Epidermal melanocyte (primary cell): ENCODE measurements around the gene MARK4.
A peak's percentile ranks its signal among the peaks of the same experiment; 100 is the strongest.
"Not testable (repeated sequence)": the region's sequence is repeated elsewhere in the genome, so short reads cannot be mapped to it uniquely, and the experiment has no call there.

Experiments
- DNase-seq: peaks from one replicate; pipeline ENCODE4 v3.0.0; 2011; ENCODE audit warnings: low spot score; ENCODE audit not compliant: insufficient read length

Gene MARK4

DNA sequence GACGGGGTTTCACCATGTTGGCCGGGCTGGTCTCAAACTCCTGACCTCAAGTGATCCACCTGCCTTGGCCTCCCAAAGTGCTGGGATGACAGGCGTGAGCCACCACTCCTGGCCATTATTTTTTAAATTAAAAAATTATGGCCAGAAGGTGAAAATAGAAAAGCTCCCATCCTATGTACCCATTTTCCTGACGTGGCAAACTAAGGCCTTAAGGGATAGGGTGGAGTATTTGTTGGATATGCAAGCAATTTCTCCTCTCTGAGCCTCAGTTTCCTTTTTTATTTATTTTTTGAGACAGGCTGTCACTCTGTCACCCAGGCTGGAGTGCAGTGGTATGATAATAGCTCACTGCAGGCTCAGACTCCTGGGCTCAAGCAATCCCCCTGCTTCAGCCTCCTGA lies 83.8 kb downstream of the MARK4 start:
- DNase-seq: not testable (repeated sequence)

DNA sequence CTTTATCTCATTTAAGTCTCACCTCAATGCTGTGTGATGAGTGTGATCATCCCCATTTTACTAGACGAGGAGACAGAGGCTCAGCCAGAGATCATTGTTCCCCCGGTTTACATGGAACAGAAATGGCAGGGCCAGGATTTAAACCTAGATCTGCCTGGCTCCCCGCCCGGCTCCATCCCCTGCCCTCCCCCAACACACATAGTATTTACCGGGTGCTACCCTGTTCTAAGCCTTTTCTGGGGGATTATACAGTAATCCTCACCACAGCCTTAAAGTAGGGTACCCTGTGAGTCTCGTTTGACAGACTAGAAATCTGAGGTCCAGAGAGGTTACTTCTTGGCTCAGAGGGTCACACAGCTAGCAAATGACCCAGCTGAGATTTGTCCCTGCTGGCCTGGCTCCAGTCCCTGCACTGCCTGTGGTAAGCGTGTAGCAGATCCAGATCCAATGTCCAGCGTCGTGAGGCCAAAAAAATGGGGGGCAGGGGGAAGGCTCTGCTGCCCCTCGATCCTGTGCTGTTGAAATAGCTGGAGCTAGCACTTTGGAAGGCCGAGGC lies 85.7 kb downstream of the MARK4 start:
- DNase-seq: no peak

DNA sequence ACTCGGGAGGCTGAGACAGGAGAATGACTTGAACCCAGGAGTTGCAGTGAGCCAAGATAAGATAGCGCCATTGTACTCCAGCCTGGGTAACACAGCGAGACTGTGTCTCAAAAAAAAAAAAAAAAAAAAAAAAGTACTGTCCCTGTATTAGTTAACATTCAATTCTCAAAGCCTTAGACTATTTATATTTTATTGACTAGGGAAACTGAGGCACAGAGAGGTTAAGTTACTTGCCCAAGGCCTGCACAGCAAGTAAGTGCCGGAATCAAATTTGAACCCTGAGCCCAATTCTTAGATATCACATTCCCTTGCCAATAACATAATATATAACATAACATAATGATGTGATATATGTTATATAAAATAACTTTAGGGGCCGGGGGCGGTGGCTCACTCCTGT lies 88.6 kb downstream of the MARK4 start:
- no peak for DNase-seq

DNA sequence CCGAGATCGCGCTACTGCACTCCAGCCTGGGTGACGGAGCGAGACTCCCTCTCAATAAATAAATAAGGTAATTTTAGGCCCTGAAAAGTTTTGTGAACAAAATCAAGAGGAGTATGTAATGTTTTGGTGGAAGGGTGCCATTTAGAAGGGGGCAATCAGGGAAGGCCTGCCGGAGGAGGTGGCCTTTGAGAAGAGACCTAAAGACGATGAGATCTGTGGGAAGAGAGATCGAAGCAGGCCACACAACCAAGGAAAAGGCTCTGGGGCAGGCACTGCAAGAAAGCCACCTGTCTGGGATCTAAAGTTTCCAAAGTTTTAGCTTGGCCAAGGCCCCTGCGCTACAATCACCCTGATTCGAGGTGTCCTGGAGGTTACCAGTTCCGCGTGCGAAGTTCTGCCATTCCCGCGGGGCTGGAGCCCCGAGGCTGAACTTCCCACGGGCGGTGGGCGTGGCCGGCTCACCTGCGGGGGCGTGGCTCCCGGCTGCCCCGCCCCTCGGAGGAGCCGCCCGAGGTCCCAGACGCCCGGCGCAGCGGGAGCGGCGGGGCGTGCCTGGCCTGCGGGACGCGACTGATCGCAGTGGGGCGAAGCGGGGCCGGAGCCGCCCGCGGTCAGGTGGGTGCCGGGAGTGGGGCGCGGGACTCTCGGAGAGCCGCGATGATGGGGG lies 89.3 kb downstream of the MARK4 start, which contains the start of gene KLC3:
Gene KLC3 (plus strand): TSS at position 519 of the 667 bp plus-strand sequence. CDS start 4,792 bp downstream, outside the sequence.
- DNase-seq: no peak

- no peak for DNase-seq
These were observed 89.9 kb downstream of the MARK4 start for GRCh38 chr19:45340899-45341453.

- no peak for DNase-seq
These were observed 91.8 kb downstream of the MARK4 start for GRCh38 chr19:45342911-45343310.

DNA sequence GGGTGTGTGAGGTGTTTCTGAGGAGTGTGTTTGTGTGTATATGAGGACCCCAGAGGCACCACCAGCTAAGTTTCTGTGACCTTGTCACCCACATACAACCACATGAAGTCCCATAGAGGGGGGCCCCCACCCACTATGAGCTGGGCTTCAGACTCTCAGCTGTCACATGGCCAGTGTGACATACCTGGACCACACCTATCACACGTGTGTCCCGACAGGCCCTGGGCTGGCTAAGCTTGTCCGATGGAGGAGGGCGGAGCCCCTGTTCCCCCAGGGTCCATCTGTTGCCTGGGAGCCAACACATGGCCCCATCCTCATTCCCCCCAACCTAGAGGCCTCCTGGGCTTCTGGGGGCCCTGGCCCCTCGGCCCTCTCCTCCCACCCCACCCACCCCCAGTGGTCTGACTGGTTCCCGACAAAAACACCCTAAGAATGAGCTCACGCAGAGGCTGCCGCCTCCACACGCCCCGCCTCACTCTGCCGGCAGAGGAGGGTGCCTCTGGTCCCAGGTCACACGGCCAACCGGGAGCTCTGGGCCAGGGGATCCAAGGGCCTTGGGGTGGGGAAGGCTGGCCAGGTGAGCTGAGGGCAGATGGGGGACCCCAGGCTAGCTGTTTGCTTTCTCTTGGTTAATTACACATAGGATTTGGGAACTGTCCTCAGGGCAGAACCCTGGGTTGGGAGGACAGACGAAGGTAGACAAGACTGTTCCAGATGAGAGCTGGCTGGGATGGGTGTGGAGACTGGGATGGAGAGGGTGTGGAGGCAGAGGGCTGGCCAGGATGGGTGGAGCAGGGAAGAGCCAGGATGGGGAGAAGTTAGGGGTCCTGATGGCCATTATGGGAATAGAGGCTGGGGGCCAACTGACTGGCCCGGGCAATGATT lies 93.8 kb downstream of the MARK4 start:
- no peak for DNase-seq

GRCh38 chr19:45345506-45345860 lies 94.4 kb downstream of the MARK4 start:
- DNase-seq: no peak

- DNase-seq: no peak
These were observed 95.4 kb downstream of the MARK4 start for GRCh38 chr19:45346449-45346848.

DNA sequence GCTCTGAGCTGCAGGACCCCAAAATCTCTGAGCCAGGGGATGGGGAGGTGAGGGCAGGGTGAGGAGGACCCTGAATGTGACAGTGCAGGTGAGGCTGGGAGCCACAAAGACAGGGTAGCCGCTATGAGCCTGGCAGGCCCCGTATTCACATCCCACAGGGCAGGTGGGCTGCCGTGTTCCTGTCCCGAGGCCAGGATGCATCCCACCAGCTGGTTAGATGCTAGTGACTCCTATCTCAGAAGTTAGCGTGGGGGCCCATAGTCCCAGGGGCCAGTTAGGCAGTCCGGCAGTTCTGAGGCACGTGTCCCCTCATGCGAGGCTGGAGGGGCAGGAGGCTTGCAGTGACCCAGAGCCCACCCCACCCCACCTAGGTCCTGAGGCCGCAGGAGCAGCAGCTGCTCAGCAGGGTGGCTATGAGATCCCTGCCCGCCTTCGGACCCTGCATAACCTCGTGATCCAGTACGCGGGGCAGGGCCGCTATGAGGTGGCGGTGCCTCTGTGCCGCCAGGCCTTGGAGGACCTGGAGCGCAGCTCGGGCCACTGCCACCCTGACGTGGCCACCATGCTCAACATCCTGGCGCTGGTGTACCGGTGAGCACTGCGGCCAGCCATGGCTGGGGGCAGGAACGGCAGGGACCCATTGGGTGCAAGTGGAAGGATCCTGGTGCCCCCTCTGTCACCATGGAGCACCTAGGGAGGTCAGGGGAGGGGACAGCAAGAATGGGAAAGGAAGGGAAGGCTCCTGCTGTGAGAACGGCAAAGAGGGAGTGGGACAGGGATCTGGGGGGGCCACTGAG lies 96.7 kb downstream of the MARK4 start:
- no peak for DNase-seq

DNA sequence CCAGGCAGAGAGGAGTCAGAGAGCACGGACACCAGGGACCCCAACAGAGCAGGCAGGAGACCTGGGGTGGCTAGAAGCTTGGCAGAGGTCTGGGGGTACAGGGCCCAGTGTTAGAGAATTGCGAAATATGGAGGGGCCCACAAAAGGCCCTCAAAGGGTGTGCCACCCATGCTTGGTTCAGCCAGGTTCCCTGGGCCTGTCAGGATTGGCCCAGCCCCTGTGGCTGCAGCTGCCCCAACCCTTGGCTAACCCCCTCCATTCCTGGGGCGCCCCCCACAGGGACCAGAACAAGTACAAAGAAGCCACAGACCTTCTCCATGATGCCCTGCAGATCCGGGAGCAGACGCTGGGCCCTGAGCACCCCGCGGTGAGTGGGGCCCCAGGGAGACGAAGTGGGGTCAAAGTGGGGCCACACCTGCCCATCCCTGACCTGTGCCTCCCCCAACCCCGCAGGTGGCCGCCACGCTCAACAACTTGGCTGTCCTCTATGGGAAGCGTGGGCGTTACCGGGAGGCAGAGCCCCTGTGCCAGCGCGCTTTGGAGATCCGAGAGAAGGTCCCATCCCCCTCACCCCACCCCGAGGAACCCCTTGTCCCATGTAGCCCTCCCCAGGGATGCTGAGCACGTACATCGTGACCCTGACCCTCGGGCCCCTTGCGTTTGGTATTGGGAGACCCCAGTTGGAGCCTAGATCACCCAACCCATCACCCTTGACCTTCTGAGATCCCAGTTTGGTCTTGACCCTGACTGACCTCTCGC lies 97.5 kb downstream of the MARK4 start:
- DNase-seq: no peak

DNA sequence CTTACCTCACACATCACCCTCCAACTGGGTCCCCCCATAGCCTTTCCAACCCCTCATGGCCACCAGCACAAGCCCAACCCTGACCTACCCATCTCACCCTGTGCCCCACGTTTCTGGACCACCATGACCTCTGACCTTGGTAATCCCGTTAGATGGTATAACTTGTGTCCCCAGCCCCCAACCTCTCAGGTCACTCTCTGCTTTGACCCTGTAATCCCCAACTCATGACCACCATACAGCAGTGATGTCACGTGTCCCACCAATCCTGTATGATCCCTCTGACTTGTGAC lies 98.0 kb downstream of the MARK4 start:
- no peak for DNase-seq

- peak; percentile 10 for DNase-seq
These were observed 98.4 kb downstream of the MARK4 start for GRCh38 chr19:45349430-45349941.

- DNase-seq: peak; percentile 13
These were observed 99.5 kb downstream of the MARK4 start for GRCh38 chr19:45350477-45351058.

GRCh38 chr19:45351401-45351952 lies 100.4 kb downstream of the MARK4 start:
- DNase-seq: no peak

- DNase-seq: peak; percentile 11
These were observed 101.0 kb downstream of the MARK4 start for GRCh38 chr19:45352062-45352461.

- DNase-seq: peak; percentile 11
These were observed 101.4 kb downstream of the MARK4 start for GRCh38 chr19:45352471-45352870.

DNA sequence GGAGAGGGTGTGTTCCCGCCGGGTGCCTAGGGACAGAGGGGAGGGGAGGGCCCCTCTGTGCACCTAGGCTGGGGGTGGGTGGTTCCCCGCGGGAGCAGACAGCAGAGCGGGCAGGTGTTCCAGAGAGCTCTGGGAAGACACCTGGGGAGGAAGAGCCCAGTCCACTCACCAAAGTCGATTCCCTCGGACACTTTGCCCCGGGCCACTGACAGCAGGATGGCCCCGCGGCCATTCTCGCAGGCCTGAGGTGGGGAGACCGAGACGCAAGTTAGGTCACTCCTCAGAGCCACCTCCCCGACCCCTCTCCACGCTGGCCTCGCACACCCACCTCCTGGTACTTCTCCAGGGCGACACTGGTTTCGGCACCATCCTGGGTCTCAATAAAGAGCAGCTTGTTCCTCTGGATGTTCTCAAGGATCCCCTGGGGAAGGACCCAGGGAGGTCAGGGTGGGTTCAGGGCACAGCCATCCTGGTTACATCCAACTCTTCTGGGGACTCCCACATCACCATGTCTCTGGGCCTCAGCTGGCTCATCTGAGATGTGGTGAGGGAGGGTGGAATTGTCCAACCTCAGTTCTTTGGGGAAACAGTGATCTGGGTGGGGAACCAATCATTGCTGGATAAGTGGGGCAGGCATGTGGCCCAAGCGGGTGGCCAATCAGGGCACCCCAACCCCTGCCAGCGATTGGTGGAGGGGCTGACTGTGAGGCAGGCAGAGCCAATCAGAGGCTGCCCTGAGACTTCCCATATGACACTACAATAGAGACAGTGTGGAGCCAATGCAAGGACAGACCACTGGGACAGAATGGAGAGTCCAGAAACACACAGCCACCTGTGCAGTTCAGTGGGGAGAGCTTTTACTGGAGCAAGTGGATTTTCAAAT lies 102.1 kb downstream of the MARK4 start:
- DNase-seq: peak; percentile 11
